Subcutaneous abdominal adipose tissue (tissue), 5 donors: ENCODE measurements around the gene IGSF8.
A peak's percentile ranks its signal among the peaks of the same experiment; 100 is the strongest.

Experiments
- H3K27ac ChIP-seq: one replicate; pipeline ENCODE4 v1.7.0; 2013; ENCODE audit warnings: low read depth, mild to moderate bottlenecking, inconsistent platforms, low read length, moderate library complexity
- H3K27me3 ChIP-seq, 5 donors: one replicate each; pipeline ENCODE4 v1.7.0; 2013; ENCODE audit warnings: low read length in 5 of 5, inconsistent platforms in 1 of 5; ENCODE audit not compliant: control insufficient read depth in 5 of 5, insufficient read depth in 4 of 5
- H3K36me3 ChIP-seq, 5 donors: one replicate each; pipeline ENCODE4 v1.7.0; 2013; ENCODE audit warnings: low read length in 5 of 5; ENCODE audit not compliant: control insufficient read depth in 5 of 5, insufficient read depth in 5 of 5
- H3K4me1 ChIP-seq, 5 donors: one replicate each; pipeline ENCODE4 v1.7.0; 2013; ENCODE audit warnings: low read length in 5 of 5, mild to moderate bottlenecking in 3 of 5, moderate library complexity in 1 of 5; ENCODE audit not compliant: control insufficient read depth in 5 of 5, insufficient read depth in 5 of 5
- H3K4me3 ChIP-seq, 5 donors: one replicate each; pipeline ENCODE4 v1.7.0; 2013; ENCODE audit warnings: low read length in 5 of 5, low read depth in 1 of 5
- H3K9ac ChIP-seq, 5 donors: one replicate each; pipeline ENCODE4 v1.7.0; 2013; ENCODE audit warnings: low read length in 5 of 5, mild to moderate bottlenecking in 4 of 5, moderate library complexity in 3 of 5
- H3K9me3 ChIP-seq, 5 donors: one replicate each; pipeline ENCODE4 v1.7.0; 2013; ENCODE audit warnings: low read length in 5 of 5; ENCODE audit not compliant: control insufficient read depth in 5 of 5
- donor health status: healthy.
- donor health status: healthy.
- donor health status: healthy.
- donor health status: healthy.
- donor health status: healthy.

Gene IGSF8

GRCh38 chr1:160074865-160075264, 23.6 kb downstream of the IGSF8 start:
- H3K9ac ChIP-seq: no peak overlapping the region
- H3K4me1 ChIP-seq: peaks cover 3 to 10% (median 8%) of the 10 kb centered on the region in 5 donors
- H3K4me3 ChIP-seq: no peak overlapping the region
- H3K27me3 ChIP-seq: peaks cover 0 to 19% (median 9%) of the 10 kb centered on the region in 5 donors
- no peaks in the 10 kb centered on the region for H3K9me3 ChIP-seq
- H3K36me3 ChIP-seq: no peaks in the 10 kb centered on the region
- H3K27ac ChIP-seq: no peak overlapping the region

GRCh38 chr1:160071289-160071688, 27.1 kb downstream of the IGSF8 start:
- no peaks in the 10 kb centered on the region for H3K36me3 ChIP-seq
- peaks cover 0 to 13% (median 3%) of the 10 kb centered on the region in 5 donors for H3K27me3 ChIP-seq
- H3K4me3 ChIP-seq: no peak overlapping the region
- H3K27ac ChIP-seq: no peak overlapping the region
- H3K4me1 ChIP-seq: peaks cover 3 to 11% (median 10%) of the 10 kb centered on the region in 5 donors
- H3K9ac ChIP-seq: no peak overlapping the region
- no peaks in the 10 kb centered on the region for H3K9me3 ChIP-seq

GRCh38 chr1:160070243-160071163, 27.9 kb downstream of the IGSF8 start:
- H3K4me3 ChIP-seq: peak overlapping the region; percentile 65 to 85 (median 79)
- no peak overlapping the region for H3K27ac ChIP-seq
- H3K9ac ChIP-seq: peak overlapping the region in 4 of 5 donors; percentile 5 to 60 (median 42)
- no peaks in the 10 kb centered on the region for H3K36me3 ChIP-seq
- peaks cover 3 to 11% (median 10%) of the 10 kb centered on the region in 5 donors for H3K4me1 ChIP-seq
- peaks cover 0 to 13% (median 3%) of the 10 kb centered on the region in 5 donors for H3K27me3 ChIP-seq
- no peaks in the 10 kb centered on the region for H3K9me3 ChIP-seq

- Histone ChIP-seq H3K27ac (no peak within 1 kb of the TSS), H3K4me1 (peaks cover 3 to 11% (median 10%) of the 10 kb centered on the region in 5 donors), H3K27me3 (peaks cover 0 to 13% (median 3%) of the 10 kb centered on the region in 5 donors), H3K4me3 (peak within 1 kb of the TSS; percentile 65 to 85 (median 79)), H3K36me3 (no peaks in the 10 kb centered on the region), H3K9ac (peak within 1 kb of the TSS in 4 of 5 donors; percentile 5 to 60 (median 42)), H3K9me3 (no peaks in the 10 kb centered on the region)
Observed at GRCh38 chr1:160069460-160070231, 28.8 kb downstream of the IGSF8 start, which contains the start of gene KCNJ10. Gene KCNJ10, minus strand, starts transcription at chr1:160070160. Its CDS starts 27,628 bp downstream, at chr1:160042532.

- Histone ChIP-seq H3K27ac (no peak overlapping the region), H3K4me3 (no peak overlapping the region), H3K9ac (no peak overlapping the region)
Observed at GRCh38 chr1:160068225-160068624, 30.2 kb downstream of the IGSF8 start.

GRCh38 chr1:160066829-160067745, 31.3 kb downstream of the IGSF8 start:
- Histone ChIP-seq H3K9ac (no peak overlapping the region), H3K27me3 (peaks cover 0 to 11% (median 5%) of the 10 kb centered on the region in 5 donors), H3K4me3 (no peak overlapping the region), H3K9me3 (no peaks in the 10 kb centered on the region), H3K27ac (no peak overlapping the region), H3K4me1 (peaks cover 3 to 11% (median 10%) of the 10 kb centered on the region in 5 donors), H3K36me3 (no peaks in the 10 kb centered on the region)

More at GRCh38 chr1:160068225-160068624, 30.2 kb downstream of the IGSF8 start:
- peaks cover 0 to 13% (median 3%) of the 10 kb centered on the region in 5 donors for H3K27me3 ChIP-seq
- peaks cover 3 to 11% (median 10%) of the 10 kb centered on the region in 5 donors for H3K4me1 ChIP-seq
- no peaks in the 10 kb centered on the region for H3K9me3 ChIP-seq
- no peaks in the 10 kb centered on the region for H3K36me3 ChIP-seq

- no peak overlapping the region for H3K4me3 ChIP-seq
- H3K27ac ChIP-seq: no peak overlapping the region
- peaks cover 0 to 2% (median under 1%) of the 10 kb centered on the region in 5 donors for H3K4me1 ChIP-seq
- no peaks in the 10 kb centered on the region for H3K9me3 ChIP-seq
- peaks cover 0 to 14% (median 7%) of the 10 kb centered on the region in 5 donors for H3K27me3 ChIP-seq
- H3K9ac ChIP-seq: no peak overlapping the region
- no peaks in the 10 kb centered on the region for H3K36me3 ChIP-seq
Observed at GRCh38 chr1:160064746-160065145, 33.7 kb downstream of the IGSF8 start.

GRCh38 chr1:160064164-160064563, 34.3 kb downstream of the IGSF8 start:
- Histone ChIP-seq H3K4me1 (no peaks in the 10 kb centered on the region), H3K4me3 (no peak overlapping the region), H3K9ac (no peak overlapping the region), H3K36me3 (no peaks in the 10 kb centered on the region), H3K9me3 (no peaks in the 10 kb centered on the region), H3K27ac (no peak overlapping the region), H3K27me3 (peaks cover 0 to 11% (median 6%) of the 10 kb centered on the region in 5 donors)

- H3K4me3 ChIP-seq: no peak overlapping the region
- H3K9ac ChIP-seq: no peak overlapping the region
- peaks cover 0 to 11% (median 6%) of the 10 kb centered on the region in 5 donors for H3K27me3 ChIP-seq
- H3K36me3 ChIP-seq: no peaks in the 10 kb centered on the region
- H3K27ac ChIP-seq: no peak overlapping the region
- H3K4me1 ChIP-seq: no peaks in the 10 kb centered on the region
- no peaks in the 10 kb centered on the region for H3K9me3 ChIP-seq
Observed at GRCh38 chr1:160063176-160063575, 35.2 kb downstream of the IGSF8 start.
